Osteoblast (primary cell): ENCODE results near the gene COX5B. TPM values are rescaled to one million over a fixed set of nuclear protein-coding genes. Genes with fewer than 3 reads are reported as not detected.

ENCODE experiments used
- DNase-seq: peaks from one replicate; pipeline ENCODE4 v3.0.0; 2011; ENCODE audit warnings: low spot score, mixed read lengths; ENCODE audit not compliant: insufficient read length; ENCODE audit errors: missing footprints
- H2AFZ ChIP-seq: 2 replicates; pipeline ENCODE4 v1.6.0; 2011; ENCODE audit warnings: mild to moderate bottlenecking, low read length
- H3K27ac ChIP-seq: 2 replicates; pipeline ENCODE4 v1.5.1; 2011; ENCODE audit warnings: mild to moderate bottlenecking, low read depth, low read length, moderate library complexity
- H3K27me3 ChIP-seq: 2 replicates; pipeline ENCODE4 v1.6.0; 2012; ENCODE audit warnings: mild to moderate bottlenecking, control low read depth, inconsistent platforms, low read length, moderate library complexity; ENCODE audit not compliant: insufficient read depth
- H3K36me3 ChIP-seq: 2 replicates; pipeline ENCODE4 v1.5.1; 2011; ENCODE audit warnings: mild to moderate bottlenecking, low read length, control low read depth, moderate library complexity; ENCODE audit not compliant: insufficient read depth
- H3K4me1 ChIP-seq: 2 replicates; pipeline ENCODE4 v1.5.1; 2011; ENCODE audit warnings: mild to moderate bottlenecking, low read length, control low read depth, moderate library complexity; ENCODE audit not compliant: insufficient read depth
- H3K4me2 ChIP-seq: 2 replicates; pipeline ENCODE4 v1.6.0; 2011; ENCODE audit warnings: mild to moderate bottlenecking, low read length; ENCODE audit not compliant: insufficient read depth
- H3K4me3 ChIP-seq: fragments of 200-600 bp; sonication (generic); 3 replicates; pipeline ENCODE4 v1.5.1; 2012; ENCODE audit warnings: mild to moderate bottlenecking, low read length, inconsistent platforms; ENCODE audit not compliant: insufficient read depth
- H3K79me2 ChIP-seq: 2 replicates; pipeline ENCODE4 v1.6.0; 2012; ENCODE audit warnings: mild to moderate bottlenecking, low read length, control low read depth, inconsistent platforms; ENCODE audit not compliant: insufficient read depth
- H3K9me3 ChIP-seq: 2 replicates; pipeline ENCODE4 v1.5.1; 2011; ENCODE audit warnings: low read depth, low read length, control low read depth
- H4K20me1 ChIP-seq: 2 replicates; pipeline ENCODE4 v1.6.0; 2012; ENCODE audit warnings: mild to moderate bottlenecking, low read length, control low read depth; ENCODE audit not compliant: insufficient read depth
- total RNA-seq: library from RNA; depleted of rRNA; stranded (reverse); fragments of >200 nt; gene quantifications from 2 replicates; pipeline ENCODE4 v1.2.3, GENCODE V29; 2012
- TF ChIP-seq, protein P1 (sequence below): IDR thresholded peaks from 2 replicates; pipeline ENCODE4 v1.5.1; 2011; ENCODE audit warnings: mild to moderate bottlenecking, low read depth, low read length, moderate library complexity; ENCODE audit errors: extremely low read depth

COX5B gene
- total RNA-seq, 1 donor = 214 TPM

DNA sequence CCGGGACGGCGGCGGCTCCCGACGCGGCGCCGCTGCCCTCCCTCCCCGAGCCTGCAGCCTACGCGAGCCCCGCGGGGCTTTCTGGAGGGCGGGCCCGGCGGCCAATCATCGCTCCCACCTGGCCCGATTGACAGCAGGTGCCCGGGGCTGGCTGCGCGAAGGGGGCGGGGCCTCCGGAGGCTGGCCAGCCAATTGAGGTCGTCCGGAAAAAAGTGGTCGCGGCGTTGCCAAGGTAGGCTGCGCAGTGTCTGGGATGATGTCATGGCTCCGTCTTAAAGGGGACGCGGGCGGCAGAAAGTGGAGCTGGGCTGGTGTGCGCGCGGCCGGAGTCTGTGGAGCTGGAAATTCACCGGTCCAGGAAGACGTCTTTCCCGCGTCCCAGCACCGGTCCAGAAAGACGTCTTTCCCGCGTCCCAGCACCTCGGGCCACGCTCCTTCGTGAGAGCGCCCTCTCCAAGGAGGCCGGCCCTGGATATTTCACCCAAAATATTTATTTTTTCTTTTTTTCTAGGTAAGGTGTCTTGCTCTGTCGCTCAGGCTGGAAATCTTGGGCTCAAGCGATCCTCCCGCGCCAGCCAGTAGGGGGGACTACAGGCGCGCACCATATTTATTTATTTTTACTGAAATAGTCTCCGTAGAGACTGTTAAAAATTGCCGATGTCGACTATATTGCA lies 18.2 kb downstream of the COX5B start, which contains the start of gene ACTR1B:
Gene ACTR1B, minus strand, starts transcription at position 83 of the 674 bp plus-strand sequence. CDS start 154 bp downstream, outside the sequence.
- peak; percentile 99 for DNase-seq
- Histone ChIP-seq H3K9me3 (no peaks in the 10 kb centered on the region), H2AFZ (peak within 1 kb of the TSS; percentile 88), H3K4me1 (peaks cover 27% of the 10 kb centered on the region), H3K27ac (peak within 1 kb of the TSS; percentile 91), H3K4me3 (peak within 1 kb of the TSS; percentile 72), H3K36me3 (peaks cover 12% of the 10 kb centered on the region), H4K20me1 (peaks cover 27% of the 10 kb centered on the region), H3K79me2 (peaks cover 35% of the 10 kb centered on the region), H3K27me3 (no peaks in the 10 kb centered on the region), H3K4me2 (peak within 1 kb of the TSS; percentile 91)
- TF ChIP-seq, protein P1, sequence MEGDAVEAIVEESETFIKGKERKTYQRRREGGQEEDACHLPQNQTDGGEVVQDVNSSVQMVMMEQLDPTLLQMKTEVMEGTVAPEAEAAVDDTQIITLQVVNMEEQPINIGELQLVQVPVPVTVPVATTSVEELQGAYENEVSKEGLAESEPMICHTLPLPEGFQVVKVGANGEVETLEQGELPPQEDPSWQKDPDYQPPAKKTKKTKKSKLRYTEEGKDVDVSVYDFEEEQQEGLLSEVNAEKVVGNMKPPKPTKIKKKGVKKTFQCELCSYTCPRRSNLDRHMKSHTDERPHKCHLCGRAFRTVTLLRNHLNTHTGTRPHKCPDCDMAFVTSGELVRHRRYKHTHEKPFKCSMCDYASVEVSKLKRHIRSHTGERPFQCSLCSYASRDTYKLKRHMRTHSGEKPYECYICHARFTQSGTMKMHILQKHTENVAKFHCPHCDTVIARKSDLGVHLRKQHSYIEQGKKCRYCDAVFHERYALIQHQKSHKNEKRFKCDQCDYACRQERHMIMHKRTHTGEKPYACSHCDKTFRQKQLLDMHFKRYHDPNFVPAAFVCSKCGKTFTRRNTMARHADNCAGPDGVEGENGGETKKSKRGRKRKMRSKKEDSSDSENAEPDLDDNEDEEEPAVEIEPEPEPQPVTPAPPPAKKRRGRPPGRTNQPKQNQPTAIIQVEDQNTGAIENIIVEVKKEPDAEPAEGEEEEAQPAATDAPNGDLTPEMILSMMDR = peak; percentile 67

GRCh38 chr2:97664636-97664970 lies 18.7 kb downstream of the COX5B start:
- H4K20me1 ChIP-seq = peaks cover 27% of the 10 kb centered on the region
- TF ChIP-seq, protein P1 = no peak
- no peaks in the 10 kb centered on the region for H3K9me3 ChIP-seq
- H3K4me3 ChIP-seq = peak overlapping the region; percentile 72
- H2AFZ ChIP-seq = peak overlapping the region; percentile 88
- peaks cover 27% of the 10 kb centered on the region for H3K4me1 ChIP-seq
- peaks cover 9% of the 10 kb centered on the region for H3K36me3 ChIP-seq
- DNase-seq = peak; percentile 1
- no peaks in the 10 kb centered on the region for H3K27me3 ChIP-seq
- H3K4me2 ChIP-seq = peak overlapping the region; percentile 88
- peaks cover 30% of the 10 kb centered on the region for H3K79me2 ChIP-seq
- peak overlapping the region; percentile 82 for H3K27ac ChIP-seq

DNA sequence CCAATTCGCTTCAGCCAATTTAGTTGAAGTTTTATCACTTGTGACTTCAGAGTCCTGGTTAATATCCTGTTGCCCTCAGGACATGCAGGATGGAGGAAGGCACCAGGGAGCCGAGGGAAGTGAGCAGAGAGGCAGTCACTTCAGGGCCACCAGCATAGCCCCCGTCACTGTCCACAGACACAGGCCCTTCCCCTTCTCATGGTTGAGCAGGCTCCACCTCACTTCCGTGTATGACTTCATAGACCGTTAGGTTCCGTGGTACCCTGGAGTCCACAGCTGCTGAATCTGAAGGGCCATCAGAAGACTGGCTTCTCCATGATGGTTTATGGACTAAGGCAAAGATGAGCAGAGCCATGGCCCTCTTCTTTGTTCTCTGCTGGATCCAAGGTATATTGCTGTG lies 23.6 kb downstream of the COX5B start, which contains the start of gene C2orf92:
Gene C2orf92, plus strand, starts transcription at position 266 of the 400 bp plus-strand sequence. Its CDS starts 76 bp downstream, at position 342.
- peaks cover 5% of the 10 kb centered on the region for H3K4me1 ChIP-seq

GRCh38 chr2:97670471-97670870 lies 24.6 kb downstream of the COX5B start:
- Histone ChIP-seq H3K4me2 (no peak overlapping the region), H3K36me3 (no peaks in the 10 kb centered on the region), H3K4me1 (no peaks in the 10 kb centered on the region), H3K27me3 (no peaks in the 10 kb centered on the region), H2AFZ (no peak overlapping the region), H3K4me3 (no peak overlapping the region), H3K79me2 (no peaks in the 10 kb centered on the region), H4K20me1 (no peaks in the 10 kb centered on the region), H3K9me3 (no peaks in the 10 kb centered on the region), H3K27ac (no peak overlapping the region)
- no peak for DNase-seq
- TF ChIP-seq, protein P1 = no peak

More for the DNA sequence above, 23.6 kb downstream of the COX5B start, which contains the start of gene C2orf92:
- Histone ChIP-seq H2AFZ (no peak within 1 kb of the TSS), H3K9me3 (no peaks in the 10 kb centered on the region), H3K4me2 (no peak within 1 kb of the TSS), H3K79me2 (no peaks in the 10 kb centered on the region), H3K36me3 (no peaks in the 10 kb centered on the region), H3K27ac (no peak within 1 kb of the TSS), H3K27me3 (no peaks in the 10 kb centered on the region), H3K4me3 (no peak within 1 kb of the TSS), H4K20me1 (no peaks in the 10 kb centered on the region)
- TF ChIP-seq, protein P1 = no peak
- DNase-seq = no peak
